Neutrophil (primary cell): ENCODE measurements around the gene FCER1G.
A peak's percentile ranks its signal among the peaks of the same experiment; 100 is the strongest.

ENCODE experiments used
- H3K27ac ChIP-seq: fragments of 200-600 bp; sonication (generic); 2 replicates; pipeline ENCODE4 v1.5.1; 2016; ENCODE audit warnings: mild to moderate bottlenecking, moderate library complexity
- H3K27me3 ChIP-seq: fragments of 200-600 bp; sonication (generic); 2 replicates; pipeline ENCODE4 v1.6.0; 2016; ENCODE audit warnings: mild to moderate bottlenecking
- H3K36me3 ChIP-seq: fragments of 200-600 bp; sonication (generic); 2 replicates; pipeline ENCODE4 v1.5.1; 2017
- H3K4me1 ChIP-seq, 2 experiments: fragments of 200-600 bp in 1 of 2; sonication (generic) in 1 of 2; 1 replicate in 1 of 2; 2 replicates in 1 of 2; pipeline versions ENCODE4 v1.5.1 to v1.6.1; 2013 to 2016; ENCODE audit warnings: low read depth in 1 of 2, low read length in 1 of 2, mild to moderate bottlenecking in 1 of 2, moderate library complexity in 1 of 2; ENCODE audit not compliant: control insufficient read depth in 1 of 2, insufficient read depth in 1 of 2
- H3K4me3 ChIP-seq, 2 experiments: fragments of 200-600 bp in 1 of 2; sonication (generic) in 1 of 2; 1 replicate in 1 of 2; 2 replicates in 1 of 2; pipeline ENCODE4 v1.5.1; 2013 to 2016; ENCODE audit warnings: low read depth in 1 of 2, low read length in 1 of 2, mild to moderate bottlenecking in 1 of 2, moderate library complexity in 1 of 2
- H3K9me3 ChIP-seq: fragments of 200-600 bp; sonication (generic); 2 replicates; pipeline ENCODE4 v1.5.1; 2016
- TF ChIP-seq, protein P1 (sequence below): fragments of 200-600 bp; sonication (generic); IDR thresholded peaks from 2 replicates; pipeline ENCODE4 v1.5.1; 2016; ENCODE audit warnings: antibody characterized with exemption

FCER1G gene

GRCh38 chr1:161198194-161198896 is 16.8 kb upstream of the FCER1G start:
- TF ChIP-seq, protein P1, sequence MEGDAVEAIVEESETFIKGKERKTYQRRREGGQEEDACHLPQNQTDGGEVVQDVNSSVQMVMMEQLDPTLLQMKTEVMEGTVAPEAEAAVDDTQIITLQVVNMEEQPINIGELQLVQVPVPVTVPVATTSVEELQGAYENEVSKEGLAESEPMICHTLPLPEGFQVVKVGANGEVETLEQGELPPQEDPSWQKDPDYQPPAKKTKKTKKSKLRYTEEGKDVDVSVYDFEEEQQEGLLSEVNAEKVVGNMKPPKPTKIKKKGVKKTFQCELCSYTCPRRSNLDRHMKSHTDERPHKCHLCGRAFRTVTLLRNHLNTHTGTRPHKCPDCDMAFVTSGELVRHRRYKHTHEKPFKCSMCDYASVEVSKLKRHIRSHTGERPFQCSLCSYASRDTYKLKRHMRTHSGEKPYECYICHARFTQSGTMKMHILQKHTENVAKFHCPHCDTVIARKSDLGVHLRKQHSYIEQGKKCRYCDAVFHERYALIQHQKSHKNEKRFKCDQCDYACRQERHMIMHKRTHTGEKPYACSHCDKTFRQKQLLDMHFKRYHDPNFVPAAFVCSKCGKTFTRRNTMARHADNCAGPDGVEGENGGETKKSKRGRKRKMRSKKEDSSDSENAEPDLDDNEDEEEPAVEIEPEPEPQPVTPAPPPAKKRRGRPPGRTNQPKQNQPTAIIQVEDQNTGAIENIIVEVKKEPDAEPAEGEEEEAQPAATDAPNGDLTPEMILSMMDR, result no peak
- Histone ChIP-seq H3K27me3 (no peaks in the 10 kb centered on the region), H3K9me3 (no peaks in the 10 kb centered on the region), H3K4me3 (no peak overlapping the region), H3K36me3 (no peaks in the 10 kb centered on the region), H3K27ac (no peak overlapping the region), H3K4me1 (peaks cover 19 to 23% of the 10 kb centered on the region in 2 experiments)

DNA sequence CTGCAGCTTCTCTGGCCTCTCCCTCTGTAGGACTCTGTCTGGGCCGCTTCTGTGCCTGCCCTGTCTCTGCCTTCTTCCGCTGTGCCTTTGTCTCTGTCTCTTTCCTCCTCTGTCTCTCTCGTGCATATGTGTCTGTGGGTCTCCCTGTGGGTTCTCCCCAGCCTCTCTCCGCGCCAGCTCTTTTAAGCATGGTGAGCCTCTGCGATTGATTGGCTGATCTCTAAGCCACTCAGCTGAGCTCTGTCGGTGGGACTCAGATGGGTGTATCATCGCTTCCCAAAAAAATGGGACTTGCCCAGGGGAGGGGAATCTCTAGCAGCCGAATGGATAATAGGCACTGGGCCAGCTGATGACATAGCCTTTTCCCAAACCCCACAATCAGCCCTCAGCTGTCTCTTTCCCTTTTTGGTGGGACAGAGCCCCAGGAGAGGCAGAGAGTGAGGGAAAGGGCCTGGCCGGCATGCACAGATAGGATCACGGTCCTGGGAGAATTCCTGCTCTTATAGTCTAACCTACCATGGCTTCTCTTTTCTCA is 16.1 kb upstream of the FCER1G start, which contains the start of gene ADAMTS4:
TSS of gene ADAMTS4 (minus strand) at position 158 of the 535 bp plus-strand sequence. CDS start 427 bp downstream, outside the sequence.
- H3K4me1 ChIP-seq, result peaks cover 19 to 24% of the 10 kb centered on the region in 2 experiments
- TF ChIP-seq, protein P1, result no peak
- no peaks in the 10 kb centered on the region for H3K9me3 ChIP-seq
- H3K27me3 ChIP-seq, result no peaks in the 10 kb centered on the region
- no peak within 1 kb of the TSS for H3K4me3 ChIP-seq
- no peak within 1 kb of the TSS for H3K27ac ChIP-seq
- no peaks in the 10 kb centered on the region for H3K36me3 ChIP-seq

DNA sequence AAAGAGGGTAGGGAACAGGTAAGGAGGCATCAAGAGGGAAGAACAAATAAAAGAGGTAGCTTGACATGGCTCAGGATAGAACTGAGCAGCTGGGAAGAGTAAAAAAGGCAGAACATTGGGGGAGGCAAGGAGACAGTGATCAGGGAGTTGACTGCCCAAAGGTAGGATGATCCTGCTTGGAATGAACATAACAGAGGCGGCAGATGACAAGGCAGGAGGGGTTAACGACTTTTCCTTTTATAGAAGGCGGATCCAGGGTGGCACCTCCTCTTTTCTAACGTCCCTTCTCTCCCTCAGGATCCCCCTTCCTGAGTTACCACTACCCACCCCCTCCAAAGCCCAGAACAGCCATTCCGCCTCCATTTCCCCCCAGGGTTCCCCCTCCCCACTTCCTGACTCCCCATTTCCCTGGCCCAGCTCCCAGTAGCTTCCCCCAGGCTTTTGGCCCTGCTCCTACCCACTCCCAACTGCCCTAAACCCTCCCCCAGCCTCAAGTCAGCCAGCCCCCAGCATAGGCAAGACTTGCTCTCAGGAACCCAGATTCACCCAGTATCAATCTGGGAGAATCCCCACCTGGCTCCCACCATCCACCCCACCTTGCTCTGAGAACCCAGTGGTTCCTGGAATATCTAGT is 15.5 kb upstream of the FCER1G start:
- Histone ChIP-seq H3K27ac (no peak overlapping the region), H3K4me3 (no peak overlapping the region)

DNA sequence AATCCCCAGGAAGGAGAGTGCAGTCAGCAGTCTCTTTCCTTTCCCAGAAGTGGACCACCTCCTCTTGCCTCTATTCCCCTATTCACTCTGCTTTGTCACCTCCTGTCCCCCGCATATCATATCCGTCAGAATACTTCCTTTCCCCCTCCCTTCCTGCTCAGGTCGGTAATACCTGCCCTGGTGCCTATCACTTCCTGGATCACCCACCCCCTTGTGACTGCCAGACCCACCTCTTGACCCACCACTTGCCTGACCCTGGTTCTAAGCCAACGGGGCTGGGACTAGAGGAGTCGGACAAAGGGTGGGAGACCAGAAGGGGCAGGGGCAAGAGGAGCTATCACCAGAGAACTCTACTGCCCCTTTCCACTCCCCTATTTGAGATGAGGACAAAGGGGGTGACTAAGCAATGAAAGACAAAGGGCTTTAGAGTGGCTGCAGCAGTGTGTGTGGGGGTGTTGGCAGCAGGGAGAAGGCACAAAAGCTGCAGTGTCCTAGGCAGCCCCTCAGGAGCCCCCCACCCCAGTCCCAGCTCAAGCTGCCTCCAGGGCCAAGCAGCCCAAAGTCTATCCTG is 14.6 kb upstream of the FCER1G start:
- Histone ChIP-seq H3K27ac (peak overlapping the region; percentile 92), H3K27me3 (no peaks in the 10 kb centered on the region), H3K4me1 (peaks cover 19 to 24% of the 10 kb centered on the region in 2 experiments), H3K36me3 (peaks cover 6% of the 10 kb centered on the region), H3K9me3 (no peaks in the 10 kb centered on the region), H3K4me3 (no peak overlapping the region)
- TF ChIP-seq, protein P1, result no peak

More for the DNA sequence above, 15.5 kb upstream of the FCER1G start:
- H3K9me3 ChIP-seq, result no peaks in the 10 kb centered on the region
- TF ChIP-seq, protein P1, result no peak
- peaks cover 19 to 24% of the 10 kb centered on the region in 2 experiments for H3K4me1 ChIP-seq
- peaks cover 4% of the 10 kb centered on the region for H3K36me3 ChIP-seq
- H3K27me3 ChIP-seq, result no peaks in the 10 kb centered on the region

GRCh38 chr1:161200992-161201835 is 13.9 kb upstream of the FCER1G start:
- TF ChIP-seq, protein P1, result no peak
- peaks cover 8% of the 10 kb centered on the region for H3K36me3 ChIP-seq
- H3K27ac ChIP-seq, result peak overlapping the region; percentile 92
- H3K4me1 ChIP-seq, result peaks cover 19 to 24% of the 10 kb centered on the region in 2 experiments
- H3K9me3 ChIP-seq, result no peaks in the 10 kb centered on the region
- no peaks in the 10 kb centered on the region for H3K27me3 ChIP-seq
- H3K4me3 ChIP-seq, result peak overlapping the region; percentile 84 to 86
